Testis (tissue), 3 donors: Measurements from ENCODE around the gene GRB7. TPM values are rescaled to one million over a fixed set of nuclear protein-coding genes. Genes with fewer than 3 reads are reported as not detected.

Experiments used
- DNase-seq: peaks from one replicate; pipeline ENCODE4 v3.0.0-alpha.2; 2019
- H3K27ac ChIP-seq, 2 donors: fragments of 200-600 bp; sonication (generic); one replicate each; pipeline ENCODE4 v1.5.1; 2019
- H3K27me3 ChIP-seq: fragments of 200-600 bp; sonication (generic); one replicate; pipeline ENCODE4 v1.5.1; 2019
- H3K36me3 ChIP-seq: fragments of 200-600 bp; sonication (generic); one replicate; pipeline ENCODE4 v1.5.1; 2017; ENCODE audit warnings: low read depth; ENCODE audit errors: missing control alignments
- H3K4me1 ChIP-seq: fragments of 200-600 bp; sonication (generic); one replicate; pipeline ENCODE4 v1.5.1; 2019
- H3K4me3 ChIP-seq, 2 donors: fragments of 200-600 bp; sonication (generic); one replicate each; pipeline ENCODE4 v1.5.1; 2017 to 2019
- H3K9me3 ChIP-seq: fragments of 200-600 bp; sonication (generic); one replicate; pipeline ENCODE4 v1.5.1; 2017
- CTCF ChIP-seq, 3 experiments: fragments of 450-650 bp in 2 of 3; fragments of 200-600 bp in 1 of 3; sonication (generic) in 1 of 3; IDR thresholded peaks; one replicate each; pipeline ENCODE4 v1.5.1; 2016 to 2019; ENCODE audit warnings: antibody characterized with exemption in 3 of 3, mild to moderate bottlenecking in 2 of 3, moderate library complexity in 1 of 3
- POLR2A ChIP-seq: fragments of 450-650 bp; IDR thresholded peaks from one replicate; pipeline ENCODE4 v1.6.1; 2017; ENCODE audit warnings: antibody characterized with exemption, mild to moderate bottlenecking, moderate library complexity
- WGBS, 2 donors: methylation state at CpG; one replicate each; pipeline ENCODE4 v1.1.5; 2018; 5-methylcytosine and 5-hydroxymethylcytosine counted together
- intact Hi-C: fragments of 100-400 bp; cut with DNase I; formaldehyde crosslinking; loops from one replicate; pipeline ENCODE4 v1.15.1; 2023; ENCODE audit warnings: low total_unique reads
- polyA plus RNA-seq: library from polyadenylated mRNA; stranded (reverse); fragments of 350-450 nt; fragmentation: Illumina TruSeq; extraction: RNeasy Lipid Tissue Mini Kit (QIAGEN cat#74804); gene quantifications from one replicate; pipeline ENCODE4 v1.2.3, GENCODE V29; 2014; ENCODE audit warnings: low read depth, low replicate concordance; ENCODE audit not compliant: insufficient read depth
- total RNA-seq, 2 donors: library from RNA; depleted of rRNA; stranded (reverse); fragments of >200 nt; gene quantifications; one replicate each; pipeline ENCODE4 v1.2.3, GENCODE V29; 2016

Gene GRB7
- total and polyA plus RNA-seq, 3 donors from 2014 or later, result 2.1 to 3.7 (median 2.9) TPM

DNA sequence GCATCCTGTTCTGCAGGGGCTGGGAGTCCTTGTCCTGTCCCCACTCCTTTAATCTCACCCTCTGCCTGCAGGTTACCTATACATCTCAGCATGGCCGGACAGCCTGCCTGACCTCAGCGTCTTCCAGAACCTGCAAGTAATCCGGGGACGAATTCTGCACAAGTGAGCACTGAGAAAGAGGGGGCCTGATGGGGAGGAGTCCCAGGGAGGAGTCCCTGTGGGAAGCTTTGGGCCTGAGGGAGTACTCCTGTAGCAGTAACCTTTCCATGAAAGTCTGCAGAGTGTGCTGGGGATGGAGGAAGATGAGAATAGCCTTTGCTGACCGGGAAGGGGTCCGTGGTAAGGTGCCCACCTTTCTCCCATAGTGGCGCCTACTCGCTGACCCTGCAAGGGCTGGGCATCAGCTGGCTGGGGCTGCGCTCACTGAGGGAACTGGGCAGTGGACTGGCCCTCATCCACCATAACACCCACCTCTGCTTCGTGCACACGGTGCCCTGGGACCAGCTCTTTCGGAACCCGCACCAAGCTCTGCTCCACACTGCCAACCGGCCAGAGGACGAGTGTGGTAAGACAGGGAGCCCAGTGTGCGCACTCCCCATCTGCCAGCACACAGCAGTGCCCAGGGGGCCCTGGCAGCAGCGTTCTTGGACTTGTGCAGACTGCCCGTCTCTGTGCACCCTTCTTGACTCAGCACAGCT, 22.2 kb upstream of the GRB7 start:
- Histone ChIP-seq H3K27ac (no peak overlapping the region), H3K9me3 (no peaks in the 10 kb centered on the region), H3K36me3 (no peaks in the 10 kb centered on the region), H3K4me3 (no peak overlapping the region), H3K4me1 (no peaks in the 10 kb centered on the region), H3K27me3 (no peaks in the 10 kb centered on the region)
- intact Hi-C loops, result no loop called here
- no peak for TF ChIP-seq CTCF (IDR thresholded peaks at IDR 0.05)
- TF ChIP-seq POLR2A, result no peak
- WGBS, 2 donors, result 94 to 100% methylated on average over 3 to 18 of the region's 18 CpGs
- DNase-seq, result no peak

- Histone ChIP-seq H3K9me3 (no peaks in the 10 kb centered on the region), H3K27ac (no peak overlapping the region), H3K4me3 (no peak overlapping the region), H3K27me3 (no peaks in the 10 kb centered on the region), H3K4me1 (no peaks in the 10 kb centered on the region), H3K36me3 (no peaks in the 10 kb centered on the region)
- DNase-seq, result no peak
- 78 to 93% methylated on average over 4 to 15 of the region's 15 CpGs for WGBS, 2 donors
- intact Hi-C loops, result no loop called here
- TF ChIP-seq CTCF (IDR thresholded peaks at IDR 0.05) (no peak), POLR2A (no peak)
Observed at GRCh38 chr17:39716073-39716818, 21.5 kb upstream of the GRB7 start.

DNA sequence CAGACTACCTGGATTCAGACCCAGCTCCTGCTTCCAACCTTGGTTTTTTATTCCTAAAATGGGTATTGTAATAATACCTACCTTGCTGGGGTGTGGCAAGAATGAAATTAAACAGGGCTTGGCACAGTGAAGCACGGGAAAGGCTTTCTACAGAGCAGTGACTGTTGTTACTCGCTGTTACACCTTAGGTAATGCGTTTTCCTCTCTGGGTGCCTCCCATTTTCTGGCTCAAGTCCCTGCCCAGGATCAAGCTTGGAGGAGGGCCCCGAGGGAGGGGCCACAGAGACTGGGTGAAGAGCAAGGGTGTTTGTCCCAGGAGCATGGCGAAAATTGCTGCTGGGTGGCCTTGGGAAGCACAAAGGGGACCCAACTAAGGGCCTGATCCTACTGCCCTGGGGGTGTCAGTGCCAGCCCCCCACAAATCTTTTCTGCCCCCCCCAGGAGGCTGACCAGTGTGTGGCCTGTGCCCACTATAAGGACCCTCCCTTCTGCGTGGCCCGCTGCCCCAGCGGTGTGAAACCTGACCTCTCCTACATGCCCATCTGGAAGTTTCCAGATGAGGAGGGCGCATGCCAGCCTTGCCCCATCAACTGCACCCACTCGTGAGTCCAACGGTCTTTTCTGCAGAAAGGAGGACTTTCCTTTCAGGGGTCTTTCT, 20.7 kb upstream of the GRB7 start:
- intact Hi-C loops, result no loop called here
- WGBS, 2 donors, result 82 to 88% methylated on average over 11 of the region's 11 CpGs
- TF ChIP-seq CTCF (IDR thresholded peaks at IDR 0.05), result no peak
- no peak for TF ChIP-seq POLR2A
- Histone ChIP-seq H3K4me3 (no peak overlapping the region), H3K36me3 (no peaks in the 10 kb centered on the region), H3K4me1 (no peaks in the 10 kb centered on the region), H3K9me3 (no peaks in the 10 kb centered on the region), H3K27ac (no peak overlapping the region), H3K27me3 (no peaks in the 10 kb centered on the region)
- no peak for DNase-seq

DNA sequence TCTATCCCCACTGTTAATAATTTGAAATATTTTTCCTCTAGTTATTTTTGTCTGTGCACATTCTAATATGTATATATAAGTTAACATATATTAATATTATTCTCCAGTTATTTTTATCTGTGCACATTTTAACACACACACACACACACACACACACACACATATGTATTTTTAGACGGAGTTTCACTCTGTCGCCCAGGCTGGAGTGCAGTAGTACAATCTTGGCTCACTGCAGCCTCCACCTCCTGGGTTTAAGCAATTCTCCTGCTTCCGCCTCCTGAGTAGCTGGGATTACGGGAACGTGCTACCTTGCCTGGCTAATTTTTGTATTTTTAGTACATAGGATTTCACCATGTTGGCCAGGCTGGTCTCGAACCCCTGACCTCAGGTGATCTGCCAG, 20.1 kb upstream of the GRB7 start:
- no peaks in the 10 kb centered on the region for H3K9me3 ChIP-seq
- WGBS, 2 donors, result 86 to 87% methylated on average over 6 of the region's 6 CpGs
- no peak overlapping the region for H3K4me3 ChIP-seq
- H3K27ac ChIP-seq, result no peak overlapping the region
- no peaks in the 10 kb centered on the region for H3K27me3 ChIP-seq
- intact Hi-C loops, result no loop called here
- no peaks in the 10 kb centered on the region for H3K4me1 ChIP-seq
- no peak for DNase-seq
- no peaks in the 10 kb centered on the region for H3K36me3 ChIP-seq
- TF ChIP-seq CTCF (IDR thresholded peaks at IDR 0.05) (no peak), POLR2A (no peak)
